HUES64 (cell line): ENCODE results near the gene RAI1.

Source experiments
- H3K27ac ChIP-seq: 2 replicates; pipeline ENCODE4 v1.7.0; 2013; ENCODE audit warnings: low read depth, low read length, inconsistent platforms
- H3K27me3 ChIP-seq: 2 replicates; pipeline ENCODE4 v1.6.1; 2013; ENCODE audit warnings: mild to moderate bottlenecking, low read length; ENCODE audit not compliant: insufficient read depth
- H3K36me3 ChIP-seq: 2 replicates; pipeline ENCODE4 v1.6.1; 2013; ENCODE audit warnings: mild to moderate bottlenecking, low read length; ENCODE audit not compliant: insufficient read depth
- H3K4me1 ChIP-seq: 2 replicates; pipeline ENCODE4 v1.6.1; 2013; ENCODE audit warnings: mild to moderate bottlenecking, low read length, moderate library complexity; ENCODE audit not compliant: insufficient read depth
- H3K4me3 ChIP-seq: 2 replicates; pipeline ENCODE4 v1.5.1; 2013; ENCODE audit warnings: mild to moderate bottlenecking, low read length, moderate library complexity
- H3K9ac ChIP-seq: 2 replicates; pipeline ENCODE4 v1.6.1; 2013; ENCODE audit warnings: mild to moderate bottlenecking, low read depth, low read length
- H3K9me3 ChIP-seq: 2 replicates; pipeline ENCODE4 v1.6.1; 2013; ENCODE audit warnings: low read depth, low read length; ENCODE audit not compliant: insufficient read depth
- WGBS: fragments of 150-250, 120-280 bp; methylation state at CpG from one replicate; pipeline ENCODE4 v1.1.7; 2013; ENCODE audit warnings: missing lambda C conversion rate; 5-methylcytosine and 5-hydroxymethylcytosine counted together

The RAI1 gene

DNA sequence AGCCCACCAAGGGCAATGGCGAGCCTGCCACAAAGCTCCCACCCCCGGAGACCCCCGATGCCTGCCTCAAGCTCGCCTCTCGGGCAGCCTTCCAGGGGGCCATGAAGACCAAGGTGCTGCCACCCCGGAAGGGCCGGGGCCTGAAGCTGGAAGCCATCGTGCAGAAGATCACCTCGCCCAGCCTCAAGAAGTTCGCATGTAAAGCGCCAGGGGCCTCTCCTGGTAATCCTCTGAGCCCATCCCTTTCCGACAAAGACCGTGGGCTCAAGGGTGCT is 115.5 kb downstream of the RAI1 start:
- Histone ChIP-seq H3K27me3 (peaks cover 19% of the 10 kb centered on the region), H3K9ac (no peak overlapping the region), H3K36me3 (no peaks in the 10 kb centered on the region; the same call in 1 of the 2 replicates), H3K4me1 (peaks cover 15% of the 10 kb centered on the region), H3K27ac (no peak overlapping the region), H3K9me3 (no peaks in the 10 kb centered on the region), H3K4me3 (no peak overlapping the region)
- 96% methylated on average over 13 of the region's 13 CpGs for WGBS

DNA sequence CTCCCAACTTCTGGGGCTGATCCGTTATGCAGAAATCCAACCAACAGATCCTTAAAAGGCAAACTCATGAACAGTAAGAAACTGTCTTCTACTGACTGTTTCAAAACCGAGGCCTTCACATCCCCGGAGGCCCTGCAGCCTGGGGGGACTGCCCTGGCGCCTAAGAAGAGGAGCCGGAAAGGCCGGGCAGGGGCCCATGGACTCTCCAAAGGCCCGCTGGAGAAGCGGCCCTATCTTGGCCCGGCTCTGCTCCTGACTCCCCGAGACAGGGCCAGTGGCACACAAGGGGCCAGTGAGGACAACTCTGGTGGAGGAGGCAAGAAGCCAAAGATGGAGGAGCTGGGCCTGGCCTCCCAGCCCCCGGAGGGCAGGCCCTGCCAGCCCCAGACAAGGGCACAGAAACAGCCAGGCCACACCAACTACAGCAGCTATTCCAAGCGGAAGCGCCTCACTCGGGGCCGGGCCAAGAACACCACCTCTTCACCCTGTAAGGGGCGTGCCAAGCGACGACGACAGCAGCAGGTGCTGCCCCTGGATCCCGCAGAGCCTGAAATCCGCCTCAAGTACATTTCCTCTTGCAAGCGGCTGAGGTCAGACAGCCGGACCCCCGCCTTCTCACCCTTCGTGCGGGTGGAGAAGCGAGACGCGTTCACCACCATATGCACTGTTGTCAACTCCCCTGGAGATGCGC is 116.0 kb downstream of the RAI1 start:
- no peak overlapping the region for H3K4me3 ChIP-seq
- peaks cover 9% of the 10 kb centered on the region; the same call in 1 of the 2 replicates for H3K4me1 ChIP-seq
- no peaks in the 10 kb centered on the region for H3K9me3 ChIP-seq
- H3K9ac ChIP-seq = no peak overlapping the region
- H3K27me3 ChIP-seq = peaks cover 13% of the 10 kb centered on the region
- WGBS = 94% methylated on average over 30 of the region's 30 CpGs
- no peaks in the 10 kb centered on the region; the same call in 1 of the 2 replicates for H3K36me3 ChIP-seq
- no peak overlapping the region for H3K27ac ChIP-seq

DNA sequence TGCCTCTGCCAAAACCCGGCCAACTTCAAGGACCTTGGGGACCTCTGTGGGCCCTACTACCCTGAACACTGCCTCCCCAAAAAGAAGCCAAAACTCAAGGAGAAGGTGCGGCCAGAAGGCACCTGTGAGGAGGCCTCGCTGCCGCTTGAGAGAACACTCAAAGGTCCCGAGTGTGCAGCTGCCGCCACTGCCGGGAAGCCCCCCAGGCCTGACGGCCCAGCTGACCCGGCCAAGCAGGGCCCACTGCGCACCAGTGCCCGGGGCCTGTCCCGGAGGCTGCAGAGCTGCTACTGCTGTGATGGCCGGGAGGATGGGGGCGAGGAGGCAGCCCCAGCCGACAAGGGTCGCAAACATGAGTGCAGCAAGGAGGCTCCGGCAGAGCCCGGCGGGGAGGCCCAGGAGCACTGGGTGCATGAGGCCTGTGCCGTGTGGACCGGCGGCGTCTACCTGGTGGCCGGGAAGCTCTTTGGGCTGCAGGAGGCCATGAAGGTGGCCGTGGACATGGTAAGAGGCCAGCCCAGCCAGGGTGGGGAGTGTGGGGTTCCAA is 116.8 kb downstream of the RAI1 start:
- H3K27me3 ChIP-seq = peaks cover 11% of the 10 kb centered on the region; the same call in 1 of the 2 replicates
- no peaks in the 10 kb centered on the region; the same call in 1 of the 2 replicates for H3K36me3 ChIP-seq
- H3K27ac ChIP-seq = no peak overlapping the region
- peaks cover 7% of the 10 kb centered on the region; the same call in 1 of the 2 replicates for H3K4me1 ChIP-seq
- no peak overlapping the region for H3K9ac ChIP-seq
- no peaks in the 10 kb centered on the region for H3K9me3 ChIP-seq
- 94% methylated on average over 25 of the region's 25 CpGs for whole genome bisulfite sequencing
- H3K4me3 ChIP-seq = no peak overlapping the region

DNA sequence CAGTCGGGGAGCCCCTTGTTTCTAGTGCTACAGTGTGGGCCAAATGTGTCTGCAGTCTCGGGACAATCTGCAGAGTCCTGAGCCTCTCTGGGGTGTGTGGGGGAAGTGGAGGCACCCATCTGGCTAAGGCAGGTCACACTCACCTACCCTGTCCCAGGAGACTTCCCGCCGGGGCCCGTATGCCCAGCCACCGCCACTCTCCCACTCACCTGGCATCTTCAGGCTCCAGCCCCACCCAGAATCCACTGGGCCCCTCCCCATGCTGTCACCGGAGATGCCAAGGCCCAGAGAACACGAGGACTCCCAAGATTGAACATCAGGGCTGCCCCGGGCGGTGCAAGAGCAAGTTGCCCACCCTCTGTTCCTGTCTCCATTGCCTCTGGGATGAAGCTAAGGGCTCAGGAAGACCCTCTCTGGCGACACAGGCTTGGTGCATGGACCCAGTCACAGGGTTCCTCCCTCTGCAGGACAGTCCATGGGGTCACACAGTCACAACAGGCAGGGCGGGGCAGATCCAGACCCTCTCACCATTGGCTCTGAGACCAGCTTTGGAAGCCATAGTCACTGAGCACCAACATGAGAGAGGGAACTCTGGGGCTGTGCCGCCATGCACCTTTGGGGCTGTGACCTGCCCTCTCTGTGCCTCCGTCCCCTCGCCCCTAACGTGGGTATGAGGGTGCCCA is 117.5 kb downstream of the RAI1 start:
- Histone ChIP-seq H3K4me1 (peaks cover 6% of the 10 kb centered on the region; the same call in 1 of the 2 replicates), H3K27me3 (peaks cover 4% of the 10 kb centered on the region; the same call in 1 of the 2 replicates), H3K4me3 (no peak overlapping the region), H3K36me3 (no peaks in the 10 kb centered on the region; the same call in 1 of the 2 replicates), H3K9ac (no peak overlapping the region), H3K9me3 (no peaks in the 10 kb centered on the region), H3K27ac (no peak overlapping the region)
- 90% methylated on average over 16 of the region's 16 CpGs for WGBS

DNA sequence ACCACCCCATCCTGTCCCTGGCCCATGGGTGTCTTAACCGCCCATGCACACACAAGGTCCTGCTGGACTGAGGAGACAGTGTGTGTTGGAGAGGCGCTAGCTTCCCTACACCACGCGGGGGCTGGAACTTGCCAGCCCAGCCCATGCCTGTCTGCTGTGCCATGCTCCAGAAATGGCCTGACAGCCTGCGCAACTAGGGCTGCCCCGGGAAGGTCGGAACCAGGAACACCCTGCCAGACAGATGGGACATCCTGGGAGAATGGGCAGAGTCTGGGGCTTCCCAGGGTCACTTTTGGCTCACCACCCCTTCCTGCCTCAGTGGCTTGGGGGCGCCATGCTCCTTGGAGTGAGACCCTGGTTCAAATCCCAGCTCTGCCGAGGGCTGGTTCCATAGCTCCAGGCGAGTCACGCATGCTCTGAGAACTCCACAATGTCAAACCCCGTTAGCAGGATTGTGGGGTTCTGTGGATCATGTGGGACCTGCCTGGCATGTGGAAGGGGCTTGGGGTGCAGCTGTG is 119.3 kb downstream of the RAI1 start:
- H3K27ac ChIP-seq = no peak overlapping the region
- WGBS = 96% methylated on average over 12 of the region's 12 CpGs
- H3K9ac ChIP-seq = no peak overlapping the region

DNA sequence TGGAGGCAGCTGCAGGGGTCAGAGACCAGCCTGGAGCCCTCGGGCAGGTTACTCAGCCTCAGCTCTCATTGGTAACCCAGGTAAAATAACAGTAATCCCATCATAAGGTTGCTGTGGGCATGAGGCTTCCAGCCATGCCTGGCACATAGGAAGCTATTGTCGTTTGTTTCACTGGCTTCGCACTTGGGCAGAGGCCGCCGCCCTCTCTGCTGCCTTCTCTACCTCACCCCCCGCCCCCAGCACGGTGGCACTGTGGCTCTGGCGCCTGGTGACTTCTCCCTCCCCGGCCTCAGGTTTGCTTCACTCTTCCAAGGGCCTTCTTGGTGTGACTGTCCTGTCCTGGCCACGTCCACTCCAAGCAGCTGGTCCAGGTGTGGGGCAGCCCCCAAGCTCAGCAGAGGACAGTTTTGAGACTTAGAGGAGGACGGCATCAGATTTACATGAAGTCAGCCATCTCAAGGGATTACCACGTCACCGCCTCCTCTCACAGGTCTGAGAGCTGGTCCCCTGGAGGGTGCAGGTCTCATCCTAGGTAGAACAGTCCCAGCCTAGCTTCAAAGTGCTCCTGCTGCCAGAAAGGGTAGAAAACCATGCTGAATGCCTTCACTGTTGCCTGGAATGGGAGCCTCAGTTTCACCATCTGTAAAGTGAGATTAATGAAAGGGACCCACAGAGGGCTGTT is 120.7 kb downstream of the RAI1 start:
- WGBS = 89% methylated on average over 13 of the region's 13 CpGs
- Histone ChIP-seq H3K36me3 (no peaks in the 10 kb centered on the region), H3K9me3 (no peaks in the 10 kb centered on the region), H3K9ac (no peak overlapping the region), H3K4me3 (no peak overlapping the region), H3K4me1 (peaks cover 6% of the 10 kb centered on the region; the same call in 1 of the 2 replicates), H3K27me3 (no peaks in the 10 kb centered on the region; the same call in 1 of the 2 replicates), H3K27ac (no peak overlapping the region)

More for the DNA sequence above, 119.3 kb downstream of the RAI1 start:
- no peak overlapping the region for H3K4me3 ChIP-seq
- H3K4me1 ChIP-seq = peaks cover 6% of the 10 kb centered on the region; the same call in 1 of the 2 replicates
- no peaks in the 10 kb centered on the region for H3K36me3 ChIP-seq
- no peaks in the 10 kb centered on the region; the same call in 1 of the 2 replicates for H3K27me3 ChIP-seq
- no peaks in the 10 kb centered on the region for H3K9me3 ChIP-seq

DNA sequence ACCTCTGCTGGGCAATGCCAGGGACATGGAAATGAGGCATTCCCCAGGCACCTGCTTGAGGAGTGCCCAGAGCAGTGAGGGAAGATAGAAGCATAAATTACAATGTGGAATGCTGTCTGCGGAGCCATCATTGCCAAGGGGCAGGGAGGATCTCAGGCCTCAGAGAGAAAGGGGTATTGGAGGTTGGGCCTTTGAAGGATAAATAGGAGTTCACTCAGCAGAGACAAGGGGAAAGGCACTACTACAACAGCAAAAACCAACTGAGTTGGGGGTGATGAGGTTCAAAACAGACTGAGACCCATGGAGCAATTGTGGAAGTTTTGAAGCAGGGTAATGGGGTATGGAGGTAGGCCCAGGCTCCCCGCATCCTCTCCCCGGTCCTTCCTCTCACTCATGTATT is 122.7 kb downstream of the RAI1 start:
- peaks cover 7% of the 10 kb centered on the region for H3K27me3 ChIP-seq
- H3K9me3 ChIP-seq = no peaks in the 10 kb centered on the region
- H3K36me3 ChIP-seq = no peaks in the 10 kb centered on the region
- no peak overlapping the region for H3K27ac ChIP-seq
- no peak overlapping the region for H3K9ac ChIP-seq
- peaks cover 6% of the 10 kb centered on the region; the same call in 1 of the 2 replicates for H3K4me1 ChIP-seq
- no peak overlapping the region for H3K4me3 ChIP-seq
- 90% methylated on average over 3 of the region's 3 CpGs for WGBS

DNA sequence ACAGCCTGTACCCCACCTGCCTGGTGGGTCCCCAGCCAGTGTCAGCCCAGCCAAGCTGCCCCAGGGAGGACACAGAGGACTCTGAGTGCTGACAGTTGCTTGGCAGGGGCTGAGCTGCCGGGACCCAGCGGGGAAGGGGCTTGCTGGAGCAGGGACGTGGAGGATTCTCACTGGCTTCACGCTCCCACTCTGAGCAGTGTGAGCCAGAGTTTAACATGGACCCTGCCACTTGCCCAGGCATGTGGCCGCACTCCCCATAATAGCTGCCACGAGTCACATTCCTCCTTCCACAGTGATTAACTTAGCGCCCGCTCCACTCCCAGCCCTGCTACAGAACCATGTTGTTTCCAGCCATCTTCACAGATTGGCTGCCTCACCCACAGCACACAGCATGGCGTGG is 124.3 kb downstream of the RAI1 start:
- Histone ChIP-seq H3K36me3 (no peaks in the 10 kb centered on the region), H3K9ac (no peak overlapping the region), H3K4me1 (peaks cover 2% of the 10 kb centered on the region; the same call in 1 of the 2 replicates), H3K27ac (no peak overlapping the region), H3K9me3 (no peaks in the 10 kb centered on the region), H3K27me3 (peaks cover 20% of the 10 kb centered on the region), H3K4me3 (no peak overlapping the region)
- 84% methylated on average over 9 of the region's 9 CpGs for WGBS

DNA sequence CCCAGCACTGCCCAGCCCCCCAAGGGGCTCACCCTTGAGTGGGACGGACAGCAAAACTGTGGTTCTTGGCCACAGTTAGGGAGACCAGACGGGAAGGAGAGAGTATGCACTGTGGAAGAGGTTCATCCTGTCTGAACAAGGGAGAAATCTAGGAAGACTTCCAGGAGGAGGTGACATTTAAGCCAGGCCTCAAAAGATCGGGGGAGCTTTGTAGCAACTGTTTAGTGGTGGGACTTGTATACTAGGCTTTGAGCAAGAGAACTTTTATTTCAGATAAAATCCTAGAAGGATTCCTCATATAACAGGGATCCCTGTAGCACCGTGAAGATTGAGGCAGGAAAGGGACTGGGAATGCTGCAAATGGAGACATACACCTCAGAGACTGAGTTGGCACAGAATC is 124.8 kb downstream of the RAI1 start:
- H3K27me3 ChIP-seq = peaks cover 24% of the 10 kb centered on the region
- no peaks in the 10 kb centered on the region for H3K36me3 ChIP-seq
- H3K9me3 ChIP-seq = no peaks in the 10 kb centered on the region
- H3K27ac ChIP-seq = no peak overlapping the region
- H3K9ac ChIP-seq = no peak overlapping the region; the same call in 1 of the 2 replicates
- no peak overlapping the region for H3K4me3 ChIP-seq
- 85% methylated on average over 4 of the region's 4 CpGs for WGBS
- H3K4me1 ChIP-seq = peaks cover 7% of the 10 kb centered on the region; the same call in 1 of the 2 replicates

DNA sequence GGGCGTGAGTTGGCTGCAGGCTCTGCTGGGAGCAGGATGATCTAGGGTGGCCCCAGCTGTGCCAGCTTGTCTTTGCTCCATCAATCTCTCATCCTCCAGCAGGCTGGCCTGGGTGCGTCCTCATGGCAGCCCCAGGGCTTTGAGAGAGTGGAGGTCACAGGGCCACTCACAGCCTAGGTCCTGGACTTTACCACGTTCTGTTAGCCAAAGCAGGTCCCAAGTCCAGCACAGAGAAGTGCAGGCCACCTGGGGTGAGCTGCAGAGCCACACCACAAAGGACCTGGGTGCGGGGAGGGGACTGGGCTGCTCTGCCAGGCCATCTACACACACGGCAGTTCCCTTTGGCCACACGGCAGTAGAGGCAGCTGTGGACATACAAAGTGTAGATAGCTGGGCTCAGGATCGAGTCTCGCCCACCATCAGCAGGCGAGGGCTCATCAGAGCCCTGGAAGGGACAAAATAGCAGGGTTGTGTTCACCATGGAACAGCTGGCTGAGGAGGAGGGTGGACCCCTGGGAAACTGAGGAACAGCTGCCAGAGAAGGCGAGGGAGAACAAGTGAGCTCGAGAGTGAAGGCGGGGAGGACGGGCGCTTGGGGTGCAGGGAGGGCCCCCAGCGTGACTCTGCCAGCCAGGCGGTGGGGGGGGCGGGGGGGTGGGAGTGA is 125.5 kb downstream of the RAI1 start:
- Histone ChIP-seq H3K4me1 (peaks cover 12% of the 10 kb centered on the region), H3K4me3 (no peak overlapping the region), H3K9ac (no peak overlapping the region), H3K9me3 (no peaks in the 10 kb centered on the region), H3K27me3 (peaks cover 26% of the 10 kb centered on the region), H3K27ac (no peak overlapping the region), H3K36me3 (no peaks in the 10 kb centered on the region)
- 87% methylated on average over 12 of the region's 17 CpGs for WGBS
